Mesenteric fat pad (tissue), 1 donor: ENCODE data around the gene ADGRB2. TPM values are rescaled to one million over a fixed set of nuclear protein-coding genes. Genes with fewer than 3 reads are reported as not detected.

Experiments used
- DNase-seq: peaks from one replicate; pipeline ENCODE4 v3.0.0-alpha.2; 2020; ENCODE audit warnings: low spot score
- total RNA-seq: library from RNA; stranded (reverse); fragmentation: NEBNext Ultra II Directional; extraction: Animal tissue kit (Norgen Biotek cat#: 25700); gene quantifications from one replicate; pipeline ENCODE4 v1.2.1, GENCODE V29; 2021
- donor health status: DM: yes; HTN: yes; CAD: no.

Gene ADGRB2
- total RNA-seq, 1 donor from 2014 or later = 3.9 TPM

DNA sequence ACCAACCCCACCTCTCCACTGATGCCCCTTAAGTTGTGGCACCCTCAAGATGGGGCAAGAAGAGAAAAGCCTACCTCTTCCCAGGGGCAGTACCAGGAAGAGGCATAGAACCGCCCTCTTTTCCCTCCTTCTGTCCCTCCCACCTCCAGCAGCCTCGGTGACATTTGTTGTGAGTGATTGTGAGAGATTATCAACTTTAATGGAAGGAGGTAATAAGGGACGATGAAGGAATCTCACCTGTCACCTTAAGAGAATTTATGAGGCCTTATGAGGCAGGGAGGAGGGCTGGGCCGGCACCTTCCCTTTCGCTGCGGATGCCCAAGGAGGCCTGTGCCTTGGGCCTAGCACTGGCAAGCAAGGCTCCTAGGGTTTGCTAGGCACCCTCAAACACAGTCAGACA, 1.4 kb upstream of the ADGRB2 start:
- no peak for DNase-seq

DNA sequence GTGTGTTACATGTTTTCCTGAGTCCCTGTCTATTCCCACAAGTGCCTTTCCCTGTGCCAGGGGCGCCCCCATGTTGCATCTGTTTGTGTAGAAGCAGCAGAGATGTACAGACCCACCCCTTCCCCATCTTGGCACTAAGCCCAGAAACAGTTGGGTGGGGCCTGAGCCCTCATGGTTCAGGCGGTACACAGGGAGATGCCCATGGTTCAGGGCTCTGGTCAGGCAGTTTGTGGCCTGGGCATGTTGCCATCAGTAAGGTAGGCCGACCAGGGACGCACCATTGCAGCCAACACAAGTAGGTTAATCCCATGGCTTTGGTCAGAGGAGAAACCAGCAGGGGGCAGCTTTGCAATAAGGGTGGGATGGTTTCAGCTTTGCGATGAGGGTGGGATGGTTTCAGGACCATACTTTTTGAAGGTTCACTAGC, 914 bp upstream of the ADGRB2 start:
- no peak for DNase-seq

- DNase-seq = no peak
These were observed 349 bp downstream of the ADGRB2 start for GRCh38 chr1:31763671-31764311.

- DNase-seq = no peak
These were observed 1.1 kb downstream of the ADGRB2 start for GRCh38 chr1:31762726-31763670.

- no peak for DNase-seq
These were observed 1.8 kb downstream of the ADGRB2 start for GRCh38 chr1:31762323-31762722.

DNA sequence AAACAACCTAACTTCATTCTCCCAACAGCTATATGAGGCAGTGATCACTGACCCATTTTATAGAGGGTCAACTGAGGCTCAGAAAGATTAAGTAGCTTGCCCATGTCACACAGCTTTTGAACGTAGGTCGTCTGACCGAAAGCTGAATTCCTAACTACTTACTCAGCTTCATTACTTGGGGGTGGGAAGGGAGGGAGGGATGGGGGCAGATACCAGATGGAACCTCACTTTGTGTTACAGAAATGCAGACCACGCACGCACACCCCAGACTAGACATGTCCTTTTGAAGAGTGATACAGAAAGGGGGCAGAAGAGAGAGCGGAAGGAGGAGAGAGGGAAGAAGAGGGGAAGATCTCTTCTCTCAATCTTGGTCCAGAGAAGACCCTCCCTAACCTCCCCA, 2.3 kb downstream of the ADGRB2 start:
- DNase-seq = no peak

GRCh38 chr1:31760471-31761470, 3.4 kb downstream of the ADGRB2 start:
- DNase-seq = no peak

- no peak for DNase-seq
These were observed 4.7 kb downstream of the ADGRB2 start for GRCh38 chr1:31759298-31760023.

DNA sequence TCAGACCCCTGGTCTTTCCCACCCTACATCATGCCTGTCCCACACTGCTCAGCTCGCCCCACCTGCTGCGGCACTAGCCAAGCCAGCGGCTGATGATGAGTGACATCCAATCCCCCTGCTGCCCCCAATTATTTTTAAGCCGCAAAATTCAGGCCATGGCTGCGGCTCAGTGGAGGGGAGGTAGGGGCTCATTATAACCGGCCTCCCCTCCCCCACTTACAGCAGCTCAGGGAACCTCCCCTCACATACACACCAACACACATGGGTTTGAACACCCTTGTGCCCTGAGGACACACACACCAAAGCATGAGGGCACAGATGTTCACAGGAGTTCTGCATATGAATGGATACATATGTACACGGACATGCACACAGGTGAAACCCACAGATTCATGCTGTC, 5.3 kb downstream of the ADGRB2 start:
- DNase-seq = no peak

DNA sequence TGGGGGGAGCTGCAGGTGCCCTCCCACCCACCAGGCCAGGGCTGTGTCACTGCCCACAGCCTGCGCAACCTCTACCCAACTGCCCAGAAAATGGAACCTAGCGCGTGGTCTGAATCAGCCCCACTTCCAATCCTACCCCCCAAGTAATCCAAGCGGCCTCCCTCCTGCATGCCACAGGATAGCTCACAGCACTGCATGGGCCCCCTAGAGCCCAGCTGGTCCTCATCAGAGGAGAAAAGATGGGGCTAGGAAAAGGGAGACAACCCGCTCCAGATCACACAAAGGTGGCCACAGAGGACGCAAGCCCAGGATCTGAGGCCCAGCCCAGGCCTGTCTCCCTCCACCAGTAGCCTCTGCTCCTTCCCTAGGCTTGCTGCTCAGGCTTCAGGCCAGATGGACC, 6.2 kb downstream of the ADGRB2 start:
- no peak for DNase-seq

DNA sequence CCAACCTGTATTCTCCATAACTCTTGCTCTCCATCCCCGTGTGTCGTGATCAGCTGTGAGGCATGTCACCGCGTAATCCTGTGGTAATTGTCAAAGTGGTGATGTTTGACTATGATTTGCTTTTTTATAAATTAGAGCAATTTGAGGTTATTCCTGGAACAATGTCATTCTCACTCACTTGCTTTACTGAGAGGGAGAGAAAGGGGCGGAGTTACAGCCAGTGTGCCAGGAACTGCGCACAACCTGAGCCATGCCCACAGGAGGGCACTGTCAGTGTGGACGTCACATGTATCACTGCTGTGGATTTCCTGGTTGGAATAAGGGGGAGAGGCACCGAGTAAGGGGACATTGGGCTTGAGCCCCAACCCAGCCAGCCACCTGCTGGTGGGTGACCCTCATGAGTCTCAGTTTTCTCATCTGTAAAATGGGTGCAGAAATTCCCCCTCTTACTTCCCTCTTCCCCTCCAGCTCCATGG, 6.9 kb downstream of the ADGRB2 start:
- no peak for DNase-seq

DNA sequence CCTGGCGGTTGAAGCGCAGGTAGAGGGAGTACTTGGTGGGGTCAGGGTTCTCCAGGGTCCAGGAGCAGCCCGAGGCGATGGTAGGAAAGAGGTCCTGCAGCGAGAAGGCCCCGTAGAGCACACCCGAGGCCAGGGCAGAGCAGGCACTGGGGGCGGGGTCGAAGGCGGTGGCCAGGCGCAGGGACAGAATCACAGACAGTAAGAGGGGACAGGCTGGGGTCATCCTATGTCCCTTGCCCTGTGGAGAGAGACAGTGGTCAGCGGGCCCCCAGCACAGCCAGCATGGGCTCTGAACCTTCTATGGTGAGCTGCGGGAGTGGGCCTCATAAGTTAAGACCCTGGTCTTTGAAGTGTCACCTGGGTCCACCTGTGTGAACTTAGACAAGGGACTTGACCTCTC, 7.6 kb downstream of the ADGRB2 start:
- no peak for DNase-seq

DNA sequence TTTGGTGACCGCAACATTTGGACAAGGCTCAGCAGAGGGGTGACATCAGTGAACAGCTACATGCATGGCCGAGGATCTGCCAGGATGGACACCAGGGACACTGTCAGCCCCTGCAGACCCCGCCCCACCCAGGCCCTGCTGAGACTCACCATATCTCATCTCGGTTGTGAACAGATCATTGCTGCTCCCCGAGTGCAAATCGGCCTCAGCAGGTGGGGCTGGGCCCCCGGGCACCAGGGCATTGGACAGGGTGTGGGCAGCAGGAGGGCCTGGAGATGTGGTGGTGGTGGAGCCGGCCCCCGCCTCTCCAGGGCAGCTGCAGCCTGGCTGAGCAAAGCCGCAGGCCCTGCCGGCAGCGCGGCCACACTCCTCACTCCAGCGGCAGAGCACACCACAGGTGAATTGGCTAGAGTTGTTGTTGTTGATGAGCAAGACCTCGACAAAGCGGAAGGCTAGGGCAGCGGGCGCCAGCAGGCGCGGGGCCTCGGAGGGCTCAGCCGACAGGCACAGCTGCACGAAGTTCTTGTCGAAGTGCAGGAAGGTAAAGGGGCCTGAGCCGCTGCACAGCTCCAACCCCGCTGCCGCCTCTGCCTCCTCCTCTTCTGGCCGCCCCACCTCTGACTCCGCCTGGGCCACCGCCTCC, 8.2 kb downstream of the ADGRB2 start:
- DNase-seq = no peak

DNA sequence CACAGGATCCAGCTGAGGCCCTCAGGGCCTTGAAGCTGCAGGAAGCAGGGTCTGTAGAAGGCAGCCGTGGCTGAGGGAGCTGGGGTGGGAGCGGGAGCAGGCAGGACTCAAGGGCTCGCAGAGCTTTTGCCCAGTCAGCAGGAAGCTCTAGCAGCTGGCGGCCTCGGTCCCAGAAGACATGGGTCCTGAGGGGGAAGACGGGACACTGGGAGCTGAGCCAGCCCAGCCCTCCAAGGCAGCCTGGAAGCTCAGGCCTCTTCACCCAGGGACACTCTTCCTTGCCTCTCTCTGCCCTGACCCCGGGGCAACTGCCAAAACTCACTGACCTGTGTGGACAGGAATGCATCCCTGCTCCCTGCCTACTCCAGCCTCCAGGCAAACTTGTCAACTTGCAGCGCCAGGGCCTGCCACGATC, 8.9 kb downstream of the ADGRB2 start:
- DNase-seq = no peak

GRCh38 chr1:31754397-31754796, 9.7 kb downstream of the ADGRB2 start:
- DNase-seq = no peak

DNA sequence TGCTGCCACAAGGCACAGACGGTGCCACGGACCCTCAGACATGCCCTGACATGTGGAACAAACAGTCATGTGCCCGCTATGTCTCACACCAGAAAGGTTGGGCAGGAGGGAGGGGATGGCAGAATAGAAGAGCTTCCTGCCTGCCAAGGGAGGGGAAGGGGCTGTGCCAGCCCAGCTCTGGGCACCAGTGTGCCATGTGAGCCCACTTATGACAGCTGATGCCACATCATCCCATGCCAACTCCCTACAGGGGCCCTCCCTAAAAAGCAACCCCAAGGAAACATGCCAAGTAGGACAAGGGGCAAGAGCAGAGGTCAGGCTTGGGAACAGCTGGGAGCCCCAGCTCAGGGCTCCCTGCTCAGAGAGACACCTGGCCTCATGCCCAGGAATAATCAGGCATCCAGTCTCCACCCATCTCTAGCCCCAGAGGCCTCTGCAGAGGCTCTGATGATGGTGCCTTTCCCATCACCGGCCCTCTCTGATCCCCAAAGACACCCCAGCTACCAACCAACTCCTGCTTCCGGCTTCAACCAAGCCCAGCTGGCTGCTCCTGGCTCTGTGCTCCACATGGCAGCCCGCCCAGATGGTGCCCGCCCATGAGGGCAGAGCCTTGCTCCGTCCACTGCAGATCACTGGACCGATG, 10.3 kb downstream of the ADGRB2 start:
- no peak for DNase-seq

DNA sequence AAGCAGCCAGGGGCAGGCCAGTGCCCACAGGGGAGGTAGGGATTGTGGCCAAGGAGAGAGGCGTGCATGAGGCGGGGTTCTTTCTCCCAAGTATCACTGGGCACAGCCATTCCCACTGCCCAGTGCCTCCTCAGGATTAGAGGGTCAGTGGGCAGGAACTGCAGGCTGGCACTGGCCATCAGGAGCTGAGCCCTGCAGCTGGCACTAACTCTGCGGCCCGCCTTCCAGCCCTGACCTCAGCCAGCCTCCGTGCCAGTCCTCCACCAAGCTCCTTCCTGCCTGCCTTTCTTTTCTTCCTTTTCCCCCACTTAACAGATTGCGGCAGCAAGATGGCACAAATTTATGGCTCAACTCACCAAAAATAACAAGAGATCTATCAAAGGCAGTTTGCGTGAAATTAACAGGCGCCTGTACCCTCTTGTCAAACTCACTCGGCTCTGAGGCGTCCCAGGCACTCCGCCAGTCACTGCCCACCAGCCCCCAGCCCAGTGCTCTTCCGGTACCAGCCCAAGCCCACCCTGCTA, 11.1 kb downstream of the ADGRB2 start:
- DNase-seq = no peak

DNA sequence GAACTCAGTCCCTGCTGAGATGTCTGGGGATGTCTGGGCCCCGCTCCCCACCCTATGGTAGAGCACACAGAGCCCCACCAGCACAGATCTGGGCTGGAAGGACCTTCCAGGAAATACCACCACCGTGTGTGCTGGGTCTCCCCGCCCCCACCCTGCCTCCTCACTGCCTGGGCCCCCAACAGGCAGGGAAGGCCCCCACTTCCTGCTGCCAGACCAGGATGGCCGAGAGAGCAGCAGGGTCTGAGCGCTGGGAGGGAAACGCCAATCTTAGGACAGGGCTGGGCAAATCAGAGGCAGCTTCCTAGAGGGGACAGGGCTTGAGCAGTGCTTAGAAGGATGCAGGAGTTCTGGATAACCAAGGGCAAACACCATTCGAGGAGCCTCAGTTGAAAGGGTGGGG, 11.9 kb downstream of the ADGRB2 start:
- DNase-seq = no peak

DNA sequence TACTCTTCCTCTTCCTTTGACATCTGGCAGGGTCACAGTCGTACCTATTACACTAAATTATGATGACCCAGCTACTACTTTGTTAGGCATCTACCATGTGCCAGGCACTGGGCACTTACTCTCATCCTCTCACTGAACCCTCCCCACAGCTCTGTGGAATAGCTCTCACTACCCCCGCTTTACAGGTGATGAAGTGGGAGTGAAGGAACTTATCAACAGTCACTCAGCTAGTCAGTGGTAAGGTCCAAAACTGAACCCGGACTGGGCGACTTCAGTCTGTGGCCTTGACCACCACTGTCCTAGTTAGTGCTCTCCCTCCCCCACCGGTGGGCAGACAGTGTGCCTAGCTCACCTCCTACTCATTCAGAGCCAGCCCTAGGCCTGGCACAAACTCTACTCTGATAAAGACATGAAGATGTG, 12.3 kb downstream of the ADGRB2 start:
- no peak for DNase-seq
